Stimulated activated CD4-positive, alpha-beta T cell treated with anti-CD3 and anti-CD28 coated beads, Interleukin-1b, Interleukin-23, amount 100 ng/mL, for 48 hours (primary cell): Measurements from ENCODE around the gene KIRREL3.

ENCODE experiments used
- DNase-seq: peaks from one replicate; pipeline ENCODE4 v3.0.0-alpha.2; 2020

The KIRREL3 gene

DNA sequence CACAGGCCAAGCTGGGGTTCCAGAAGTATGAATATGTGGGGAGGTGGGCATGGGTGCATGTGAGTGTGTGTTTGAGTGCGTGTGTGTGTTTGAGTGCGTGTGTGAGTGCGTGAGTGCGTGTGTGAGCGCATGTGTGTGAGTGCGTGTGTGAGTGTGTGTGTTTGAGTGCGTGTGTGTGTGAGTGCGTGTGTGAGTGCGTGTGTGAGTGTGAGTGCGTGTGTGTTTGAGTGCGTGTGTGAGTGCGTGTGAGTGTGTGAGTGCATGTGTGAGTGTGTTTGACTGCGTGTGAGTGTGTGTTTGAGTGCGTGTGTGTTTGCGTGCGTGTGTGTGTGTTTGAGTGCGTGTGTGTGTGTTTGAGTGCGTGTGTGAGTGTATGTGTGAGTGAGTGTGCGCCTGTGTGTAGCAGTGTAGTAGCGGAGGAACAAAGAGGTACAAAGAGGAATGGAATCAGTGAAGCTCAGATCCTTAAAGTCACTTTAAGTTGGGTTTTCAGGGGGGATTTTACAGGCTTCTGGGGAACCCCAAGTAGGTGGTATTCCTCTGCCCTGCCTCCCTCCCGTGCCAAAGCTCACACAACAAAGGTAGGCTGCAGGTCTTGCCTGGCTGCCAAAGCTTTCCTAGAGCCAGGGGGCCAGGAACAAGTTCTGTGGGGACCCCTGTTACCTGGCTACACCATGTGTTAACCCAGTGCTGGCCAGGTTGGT is 137.1 kb downstream of the KIRREL3 start:
- DNase-seq, result no peak

DNA sequence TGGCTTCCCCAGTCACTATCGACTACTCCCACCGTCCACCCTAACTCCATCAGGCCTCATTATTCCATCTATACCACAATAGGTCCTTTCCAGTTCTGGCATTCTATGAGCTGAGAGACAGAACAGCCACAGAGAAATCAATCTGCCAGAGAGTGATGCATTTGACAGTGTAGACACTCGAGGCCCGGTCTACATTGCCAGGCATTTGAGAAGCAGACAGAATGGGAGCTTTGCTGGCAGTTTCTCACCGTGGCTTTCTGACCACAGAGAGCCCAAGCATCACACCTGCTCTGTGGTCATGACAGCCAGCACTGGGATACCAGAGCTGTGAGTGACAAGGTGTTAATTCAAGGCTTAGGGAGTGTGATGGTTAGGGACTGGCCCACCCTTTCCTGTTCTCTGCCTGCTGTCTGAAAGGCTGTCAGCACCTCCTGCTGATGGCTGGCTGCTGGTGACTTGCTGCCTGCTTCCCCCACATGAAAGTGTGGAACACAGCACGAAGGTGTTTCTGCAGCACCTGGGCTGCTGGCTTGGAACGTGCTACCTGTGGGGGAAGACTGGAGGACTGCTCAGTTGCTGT is 137.8 kb downstream of the KIRREL3 start:
- no peak for DNase-seq

DNA sequence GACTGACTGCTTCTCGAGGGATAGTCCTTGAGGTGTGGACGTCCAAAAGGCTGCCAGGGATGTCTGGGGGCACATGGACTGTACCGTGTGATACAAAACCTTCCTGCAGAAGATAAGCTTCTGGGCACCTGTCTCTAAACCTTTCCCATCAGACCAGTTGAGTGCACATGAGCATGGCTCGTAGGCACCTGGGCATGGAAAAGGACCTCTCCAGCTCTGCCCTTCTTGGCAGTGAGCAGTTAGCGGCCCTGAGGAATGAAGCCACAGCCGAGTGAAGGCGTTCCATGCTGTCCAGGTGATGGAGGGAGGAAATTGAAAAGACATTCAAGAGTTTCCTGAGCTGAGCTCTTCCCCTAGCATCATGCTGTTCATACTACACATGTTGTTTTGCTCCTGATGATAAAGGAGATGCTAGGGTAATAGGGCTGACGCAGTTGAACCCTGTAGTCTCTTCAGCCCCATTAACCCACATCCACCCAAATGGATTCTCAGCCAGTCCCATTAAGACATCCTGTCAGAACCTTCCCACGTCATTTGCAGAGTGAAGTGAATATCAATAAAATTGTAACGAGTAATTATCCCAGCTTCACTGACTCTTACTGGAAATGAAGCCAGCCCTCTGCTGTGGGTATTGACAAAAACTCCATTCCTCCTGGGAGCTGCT is 138.6 kb downstream of the KIRREL3 start:
- DNase-seq, result no peak

DNA sequence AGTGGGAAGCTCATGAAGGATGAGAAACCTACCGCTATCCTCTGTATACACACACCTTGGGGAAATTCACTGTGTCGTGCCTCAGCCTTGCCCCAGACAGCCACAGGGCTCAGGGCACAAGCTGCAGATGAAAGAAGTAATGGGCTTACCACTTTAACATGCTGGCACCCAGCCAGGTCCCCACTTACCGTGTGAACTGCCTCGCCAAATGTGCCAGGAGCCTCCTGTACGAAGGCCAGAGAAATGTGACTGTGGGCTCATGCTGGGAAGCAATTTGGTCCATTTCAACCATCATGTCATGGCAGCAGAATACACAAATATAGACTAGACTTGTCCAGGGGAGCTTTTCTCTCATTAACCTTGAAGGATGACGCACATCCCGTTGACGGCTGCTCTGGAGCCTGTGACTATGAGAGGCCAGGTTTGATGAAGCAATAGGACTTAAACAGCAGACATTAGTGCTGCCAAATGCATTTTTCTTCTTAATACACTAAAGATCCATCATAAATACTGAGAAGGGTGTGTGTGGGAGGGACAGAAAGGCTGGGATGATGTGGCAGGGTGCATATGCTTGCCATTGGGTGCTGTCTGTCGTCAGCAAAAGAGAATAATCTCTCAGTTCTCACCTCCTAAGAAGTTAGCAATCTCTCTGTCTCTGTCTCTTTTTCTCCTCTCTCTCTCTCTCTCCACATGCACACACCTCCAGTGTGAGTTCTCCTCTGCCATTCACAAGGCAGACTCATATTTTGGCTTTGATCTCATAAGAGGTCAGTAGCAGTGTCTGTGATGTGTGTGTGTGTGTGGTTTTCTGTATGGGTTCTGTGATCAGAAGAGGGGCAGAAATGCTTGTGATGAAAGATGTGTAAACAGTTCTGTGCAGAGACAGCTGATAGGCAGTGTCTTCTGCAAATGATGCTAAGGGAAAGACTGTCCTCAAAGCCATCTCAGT is 142.4 kb downstream of the KIRREL3 start:
- DNase-seq, result no peak

DNA sequence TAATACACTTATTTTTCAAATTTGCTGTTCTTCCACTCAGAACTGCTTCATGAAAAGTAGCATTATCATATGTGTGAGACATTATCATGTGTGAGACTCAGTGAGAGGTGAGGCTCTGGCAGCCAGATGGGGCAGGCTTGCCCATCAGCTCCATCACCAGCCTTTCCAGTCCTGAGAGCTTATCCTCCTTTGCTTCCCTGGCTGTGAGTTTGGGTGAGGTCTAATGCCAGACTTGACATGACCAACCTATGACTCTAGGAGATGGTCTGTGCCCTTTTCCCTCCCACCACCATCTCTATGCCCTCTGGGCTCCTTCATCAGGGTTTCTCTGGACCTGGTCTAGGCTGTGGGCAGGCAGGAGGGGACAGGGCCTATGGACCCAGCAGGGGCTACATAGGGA is 145.0 kb downstream of the KIRREL3 start:
- no peak for DNase-seq

DNA sequence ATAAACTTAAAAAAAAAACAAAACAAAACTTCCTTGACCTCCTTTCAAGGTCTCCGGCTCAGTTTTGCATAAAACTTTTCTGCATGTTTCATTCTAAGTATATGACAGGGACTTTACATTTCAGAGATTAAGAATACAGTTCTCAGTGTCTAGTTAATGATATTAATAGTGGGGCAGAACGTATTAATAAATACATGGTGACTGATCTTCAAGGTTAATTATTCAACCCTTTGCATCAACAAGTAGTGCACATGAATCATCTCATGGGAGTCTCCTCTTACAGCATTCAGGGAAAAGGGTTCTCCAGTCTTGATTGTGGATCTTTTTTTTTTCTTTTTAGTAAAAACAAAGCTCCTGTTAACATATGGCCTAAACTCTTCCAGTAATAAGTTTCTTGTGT is 146.8 kb downstream of the KIRREL3 start:
- no peak for DNase-seq

DNA sequence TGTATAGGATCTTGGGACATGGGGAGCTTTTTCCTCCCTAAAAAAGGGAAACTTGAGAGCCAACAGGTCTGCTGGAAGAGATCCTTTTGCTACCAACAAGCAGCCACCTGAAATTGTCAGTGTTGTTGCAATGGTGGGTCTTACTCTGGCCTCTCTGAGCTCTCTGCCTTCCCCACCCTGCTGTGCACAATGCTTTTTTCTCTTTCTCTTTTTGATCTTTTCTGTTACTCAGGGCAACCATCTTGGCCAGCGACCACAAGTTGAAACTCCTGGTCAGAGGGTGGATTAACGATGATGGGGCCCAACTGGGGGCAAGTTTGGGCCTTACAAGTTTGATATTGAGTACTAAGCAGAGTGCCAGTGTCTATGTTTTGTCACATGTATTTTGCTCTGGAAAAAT is 155.8 kb downstream of the KIRREL3 start:
- no peak for DNase-seq

DNA sequence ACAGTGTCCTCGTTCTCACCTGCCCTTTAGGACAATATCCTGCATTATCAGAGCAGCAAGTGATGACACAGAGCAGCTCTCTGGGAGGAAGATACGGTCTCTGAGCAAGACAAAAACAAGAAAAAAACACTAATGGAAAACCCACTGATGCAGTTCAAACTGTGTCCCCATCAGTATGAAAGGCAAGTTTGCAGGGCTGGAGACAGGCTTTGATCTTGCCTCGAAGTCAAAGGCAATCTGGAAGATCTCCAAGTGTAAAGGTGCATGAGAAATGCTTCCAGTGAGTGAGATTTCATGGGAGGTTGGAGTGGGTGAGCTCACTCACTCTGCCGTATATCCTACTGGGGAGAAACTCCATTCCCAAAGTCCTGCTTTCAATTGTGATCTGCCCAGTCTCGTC is 157.5 kb downstream of the KIRREL3 start:
- no peak for DNase-seq

DNA sequence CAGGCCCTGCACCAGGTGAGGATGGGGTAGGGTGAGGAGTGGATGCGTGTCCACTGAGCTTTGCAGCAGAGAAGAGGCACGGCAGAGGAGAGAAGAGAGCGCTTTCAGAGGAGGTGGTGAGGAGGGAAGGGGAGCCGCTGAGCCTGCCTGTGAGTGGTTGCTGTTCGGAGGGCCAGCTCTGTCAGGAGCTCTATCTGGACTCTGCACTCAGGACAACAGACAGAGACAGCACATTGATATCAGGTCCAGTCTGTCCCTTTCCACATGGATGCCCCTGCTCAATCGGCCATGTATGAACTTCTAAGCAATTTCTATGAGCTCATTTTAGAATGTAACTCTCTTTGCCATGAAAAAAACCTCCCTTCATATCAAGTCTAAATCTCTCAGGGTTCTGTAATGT is 158.6 kb downstream of the KIRREL3 start:
- DNase-seq, result no peak

DNA sequence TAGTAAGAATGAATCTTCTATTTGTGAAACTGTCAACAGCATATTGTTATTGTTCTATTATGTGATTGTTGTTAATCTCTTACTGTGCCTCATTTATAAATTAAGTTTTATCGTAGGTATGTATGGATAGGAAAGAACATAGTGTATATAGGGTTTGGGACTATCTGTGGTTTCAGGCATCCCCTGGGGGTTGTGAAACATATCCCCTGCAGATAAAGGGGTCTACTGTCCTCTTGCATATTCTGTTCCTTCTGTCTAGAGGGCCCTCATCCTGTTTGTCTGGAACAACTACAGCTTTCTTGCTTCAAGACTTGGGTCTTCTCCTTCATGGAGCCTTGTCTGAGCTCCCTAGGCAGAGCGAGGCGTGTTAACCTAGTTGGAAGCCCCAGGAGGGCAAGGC is 159.6 kb downstream of the KIRREL3 start:
- no peak for DNase-seq

DNA sequence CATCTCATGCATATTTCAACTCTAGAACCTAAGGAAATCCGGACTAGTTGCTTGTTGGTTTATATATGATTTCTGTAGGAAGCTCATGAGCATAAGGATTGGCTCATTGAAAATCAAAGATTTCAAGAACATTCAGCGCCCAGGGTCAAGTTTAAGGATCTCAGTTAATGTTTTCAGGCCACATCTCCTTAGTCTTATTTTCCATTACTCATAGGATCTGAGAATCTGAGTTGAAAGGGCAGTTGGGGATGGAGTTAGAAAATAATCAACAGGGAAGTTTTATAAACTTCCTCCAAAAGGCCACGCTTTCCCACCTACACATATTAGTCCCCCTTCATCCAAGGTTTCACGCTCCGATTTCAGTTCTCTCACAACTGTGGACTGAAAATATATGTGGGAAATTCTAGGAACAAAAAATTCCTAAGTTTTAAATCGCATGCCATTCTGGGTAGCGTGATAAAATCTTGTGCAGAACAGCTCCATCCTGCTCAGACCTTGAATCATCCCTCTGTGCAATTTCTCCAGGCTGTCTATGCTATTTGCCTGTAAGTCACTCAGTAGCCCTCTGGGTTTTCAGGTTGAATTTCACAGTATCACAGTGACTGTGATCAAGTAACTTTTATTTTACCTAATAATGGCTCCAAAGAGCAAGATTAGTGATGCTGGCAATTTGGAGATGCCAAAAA is 160.2 kb downstream of the KIRREL3 start:
- DNase-seq, result no peak

DNA sequence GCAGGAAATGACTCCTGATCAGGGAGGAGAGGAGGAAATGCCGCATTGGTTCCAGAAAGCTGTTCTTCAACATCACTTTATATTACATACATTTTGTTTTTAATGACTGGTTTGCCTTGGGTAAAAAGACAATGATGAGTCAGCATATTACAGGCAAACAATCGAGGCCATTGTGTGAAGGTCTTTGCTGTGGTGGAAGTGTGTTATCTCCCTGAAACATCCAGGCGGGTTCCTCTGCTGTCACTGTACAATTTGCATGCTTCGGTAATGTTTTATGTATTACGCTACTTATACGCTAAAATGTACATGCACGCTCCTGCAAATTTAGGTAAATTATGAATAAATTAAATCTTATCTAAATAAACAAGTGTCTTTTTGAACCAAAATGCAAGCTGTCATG is 161.1 kb downstream of the KIRREL3 start:
- no peak for DNase-seq

DNA sequence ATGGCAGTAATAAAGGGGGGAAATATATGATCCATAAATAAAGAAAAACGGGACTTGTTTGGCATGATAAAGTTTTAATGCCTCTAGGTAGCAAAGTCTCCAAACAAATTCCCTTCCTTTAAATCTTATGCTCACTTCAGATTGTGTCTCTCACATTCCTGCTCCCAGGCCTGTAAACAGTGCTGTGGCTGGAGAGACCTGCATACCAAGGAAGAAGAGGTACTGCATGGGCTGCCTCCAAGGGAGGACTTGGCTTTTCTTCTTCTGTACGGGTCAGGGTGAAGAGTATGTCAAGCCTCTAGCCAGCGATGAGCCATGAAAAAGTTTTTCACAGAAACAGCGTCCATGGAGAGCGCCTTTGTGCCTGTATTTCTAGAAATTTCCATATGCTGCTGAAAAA is 161.8 kb downstream of the KIRREL3 start:
- DNase-seq, result no peak

DNA sequence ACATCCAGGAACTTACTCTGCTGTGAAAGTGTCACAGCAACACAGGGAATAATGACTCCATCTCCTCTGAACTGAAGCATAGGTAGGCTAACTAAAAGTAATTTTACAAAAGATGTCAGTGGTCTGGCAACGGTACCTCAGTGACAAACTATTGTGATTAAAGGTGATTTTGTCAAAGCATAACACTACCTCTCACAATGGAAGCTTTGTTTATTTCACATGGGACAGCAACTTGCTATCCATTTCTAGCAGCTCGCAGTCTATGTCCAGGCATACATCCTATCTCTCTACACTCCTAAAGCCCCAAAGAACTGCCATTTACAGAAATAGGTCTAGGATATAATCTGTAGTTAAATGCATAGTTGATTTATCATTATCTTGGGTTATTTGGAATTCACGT is 163.0 kb downstream of the KIRREL3 start:
- no peak for DNase-seq

DNA sequence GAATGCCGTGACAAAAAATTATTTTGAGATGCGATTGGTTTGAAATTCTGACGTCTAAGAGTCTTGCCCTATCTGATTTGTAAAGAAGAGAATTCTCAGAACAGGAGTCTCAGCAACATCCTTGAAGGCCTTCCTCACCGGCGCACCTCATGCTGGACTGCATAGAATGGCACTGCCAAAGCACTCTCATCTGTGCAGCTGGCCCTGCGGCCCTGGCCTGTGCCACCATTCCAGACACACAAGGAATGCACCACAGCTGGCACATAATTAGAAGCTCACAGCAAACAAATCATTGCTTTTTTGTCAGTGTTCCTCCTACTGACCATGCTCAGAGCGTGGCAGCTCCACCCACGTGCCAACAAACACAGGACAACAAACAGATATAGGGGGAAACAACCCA is 166.0 kb downstream of the KIRREL3 start:
- no peak for DNase-seq

DNA sequence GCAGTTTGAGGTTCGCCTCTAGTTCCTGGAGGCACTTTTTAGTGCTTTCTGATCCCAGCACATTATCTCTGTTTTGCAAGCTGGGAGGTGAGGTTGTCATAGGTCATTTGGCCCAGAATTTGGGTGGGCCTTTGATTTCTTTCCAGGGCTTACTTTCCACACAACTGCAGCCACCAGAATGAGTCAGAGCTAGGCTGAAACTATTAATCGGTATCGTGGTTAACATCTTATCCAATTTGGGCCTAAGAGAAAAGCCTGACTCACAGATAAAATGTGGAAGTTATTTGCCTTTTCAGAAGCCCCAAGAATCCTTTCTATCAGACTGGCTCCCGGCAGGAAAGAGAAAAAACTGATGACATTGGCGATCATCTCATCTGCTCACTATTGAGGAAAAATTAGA is 166.4 kb downstream of the KIRREL3 start:
- no peak for DNase-seq

DNA sequence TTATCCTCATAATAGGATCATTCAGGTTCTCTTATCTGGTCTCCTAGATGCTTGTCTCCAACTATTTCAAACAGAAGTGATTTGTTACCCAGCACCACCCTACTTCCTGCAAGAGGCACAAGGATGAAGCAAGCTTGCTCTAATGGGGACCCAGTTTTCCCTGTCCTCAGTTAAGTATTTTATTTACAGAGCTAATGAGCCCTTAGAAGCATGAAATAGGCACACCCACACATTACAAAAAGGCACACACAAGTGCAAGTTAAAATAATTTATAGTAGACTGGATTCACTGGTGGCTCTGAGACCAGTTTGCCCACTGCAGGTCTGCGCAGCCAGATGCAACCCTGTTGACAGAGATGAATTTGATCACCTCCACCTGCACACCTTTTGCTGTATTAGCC is 167.5 kb downstream of the KIRREL3 start:
- DNase-seq, result no peak

DNA sequence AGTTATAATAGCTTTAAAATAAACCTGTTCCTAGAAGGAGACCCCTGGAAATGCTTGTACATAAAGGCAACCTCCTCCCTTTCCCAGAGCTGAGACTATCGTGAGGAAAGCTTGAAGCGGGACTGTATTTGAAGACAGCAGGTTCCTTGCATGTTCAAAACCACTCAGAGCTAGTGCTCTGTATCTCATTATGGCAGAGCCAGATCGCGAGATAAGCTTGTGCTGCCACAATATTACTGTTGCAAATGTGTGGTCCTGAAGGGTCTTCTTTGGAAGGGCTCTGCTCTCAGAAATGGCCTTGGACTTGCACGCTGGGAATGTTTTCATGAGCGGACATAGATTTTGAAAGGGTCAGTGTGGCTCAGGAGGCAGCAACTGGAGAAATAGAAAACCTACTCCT is 168.2 kb downstream of the KIRREL3 start:
- no peak for DNase-seq

DNA sequence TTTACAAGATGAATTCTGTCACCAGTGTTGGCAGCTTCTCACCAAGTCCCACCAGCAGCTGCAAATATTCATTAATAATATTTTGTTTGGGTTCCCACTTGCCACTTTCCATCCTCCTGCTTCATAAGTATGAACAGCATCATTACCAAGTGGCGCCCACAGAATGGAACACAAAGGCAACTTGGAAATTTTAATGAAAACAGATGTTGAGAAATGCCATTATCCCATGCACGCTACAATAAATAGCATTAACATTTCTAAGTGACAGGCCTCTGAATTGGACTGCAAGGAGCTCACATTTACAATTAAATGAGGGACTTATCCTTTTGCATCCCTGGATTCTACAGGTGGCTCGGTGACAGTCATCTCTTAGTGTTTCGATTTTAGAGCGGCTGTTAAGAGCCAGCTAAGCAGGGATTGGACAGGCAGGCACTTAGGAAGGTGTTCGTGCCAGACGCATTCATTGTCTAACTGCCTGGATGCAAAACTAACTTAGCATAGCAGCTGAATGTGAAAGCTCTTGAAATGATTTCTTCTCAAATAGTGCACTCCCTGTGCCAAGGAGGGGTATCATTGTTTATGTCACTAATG is 170.3 kb downstream of the KIRREL3 start:
- DNase-seq, result no peak

DNA sequence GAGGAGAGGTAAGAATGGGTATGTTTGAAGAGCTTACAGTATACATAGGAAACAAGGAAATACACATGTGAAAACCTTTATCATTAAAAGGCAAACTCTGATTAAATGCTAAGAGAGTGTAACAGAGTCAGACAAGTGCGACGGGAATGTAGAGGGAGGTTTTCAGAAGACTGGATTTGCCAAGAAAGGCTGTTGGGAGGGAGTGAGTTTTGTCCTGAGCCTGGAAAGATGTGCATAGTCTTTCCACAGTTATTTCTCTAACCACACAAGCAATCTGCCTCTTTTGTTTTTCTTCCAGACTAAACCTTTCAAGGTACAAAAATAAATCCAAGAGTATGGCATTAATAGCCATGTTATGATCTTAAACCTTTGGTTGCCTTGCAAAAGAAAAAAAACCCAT is 170.9 kb downstream of the KIRREL3 start:
- no peak for DNase-seq

DNA sequence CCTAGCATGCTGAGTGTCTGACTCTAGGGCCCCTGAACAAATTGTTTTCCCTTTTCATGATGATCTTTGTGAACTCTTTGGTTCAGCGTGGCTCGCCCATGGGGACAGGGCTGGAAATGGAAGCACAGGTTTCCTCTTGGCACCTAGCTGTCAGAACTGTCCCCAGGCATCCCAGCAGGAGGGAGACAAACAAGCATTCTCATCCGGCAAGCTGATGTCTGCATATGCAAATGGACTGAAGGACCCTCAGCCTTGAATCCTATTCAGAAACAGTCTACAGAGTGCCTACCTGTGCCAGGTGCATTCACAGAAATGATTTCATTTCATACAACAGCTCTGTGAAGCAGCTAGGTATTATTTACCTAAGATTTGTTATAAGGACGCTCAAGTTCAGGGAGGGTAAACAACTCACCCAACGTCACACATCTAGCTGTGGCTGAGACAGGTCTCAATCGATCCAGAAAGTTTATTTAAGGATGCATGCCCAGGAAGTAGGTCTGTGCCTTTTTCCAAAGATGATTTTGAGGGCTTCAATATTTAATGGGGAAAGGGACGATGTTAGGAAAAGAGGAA is 176.4 kb downstream of the KIRREL3 start:
- DNase-seq, result no peak

DNA sequence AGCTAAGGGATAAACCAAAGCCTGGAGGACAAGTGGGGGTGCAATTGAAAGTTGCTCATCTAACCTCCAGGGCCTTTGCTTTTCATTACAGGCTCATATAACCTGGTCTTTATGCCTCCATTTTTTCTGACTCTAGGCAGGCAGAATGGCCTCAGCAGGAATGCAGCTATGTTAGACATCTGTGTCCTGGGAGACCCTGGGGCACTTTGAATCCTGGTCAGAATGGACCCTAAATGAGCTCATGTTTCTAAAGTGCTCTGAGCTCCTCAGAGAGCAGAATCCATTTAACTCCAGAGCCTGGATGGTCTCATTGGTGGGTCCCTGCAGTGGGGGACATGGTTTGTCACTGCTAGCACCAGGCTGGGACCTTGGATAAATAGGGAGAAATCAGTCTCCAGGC is 177.3 kb downstream of the KIRREL3 start:
- no peak for DNase-seq
